Measurements from ENCODE around the gene ASXL3. TPM values are rescaled to one million over a fixed set of nuclear protein-coding genes. Genes with fewer than 3 reads are reported as not detected.

ASXL3 gene
- total RNA-seq, 4 donors from 2014 or later = 0.13 to 0.62 (median 0.41) TPM

DNA sequence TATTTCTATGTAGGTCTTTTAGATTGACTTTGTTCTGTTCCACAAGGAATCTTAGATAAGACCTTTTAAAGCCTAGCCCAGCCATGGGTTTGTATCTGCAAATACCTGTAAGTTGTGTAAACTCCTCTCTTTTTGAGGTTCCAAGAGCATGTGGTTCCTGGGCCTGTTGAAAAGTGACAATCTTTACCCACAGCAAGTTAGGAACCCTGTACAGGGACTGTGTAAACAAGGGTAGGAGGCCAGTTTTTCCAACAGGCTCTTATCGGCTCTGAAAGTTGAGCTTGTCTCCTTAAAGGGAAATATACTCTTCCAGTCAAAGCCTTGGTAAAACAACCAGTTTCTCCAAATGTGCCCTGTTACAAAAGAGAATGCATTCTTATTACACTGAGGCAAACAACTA, 15.3 kb upstream of the ASXL3 start:
- no peak for TF ChIP-seq POLR2A (IDR thresholded peaks at IDR 0.05)
- TF ChIP-seq, protein P1, sequence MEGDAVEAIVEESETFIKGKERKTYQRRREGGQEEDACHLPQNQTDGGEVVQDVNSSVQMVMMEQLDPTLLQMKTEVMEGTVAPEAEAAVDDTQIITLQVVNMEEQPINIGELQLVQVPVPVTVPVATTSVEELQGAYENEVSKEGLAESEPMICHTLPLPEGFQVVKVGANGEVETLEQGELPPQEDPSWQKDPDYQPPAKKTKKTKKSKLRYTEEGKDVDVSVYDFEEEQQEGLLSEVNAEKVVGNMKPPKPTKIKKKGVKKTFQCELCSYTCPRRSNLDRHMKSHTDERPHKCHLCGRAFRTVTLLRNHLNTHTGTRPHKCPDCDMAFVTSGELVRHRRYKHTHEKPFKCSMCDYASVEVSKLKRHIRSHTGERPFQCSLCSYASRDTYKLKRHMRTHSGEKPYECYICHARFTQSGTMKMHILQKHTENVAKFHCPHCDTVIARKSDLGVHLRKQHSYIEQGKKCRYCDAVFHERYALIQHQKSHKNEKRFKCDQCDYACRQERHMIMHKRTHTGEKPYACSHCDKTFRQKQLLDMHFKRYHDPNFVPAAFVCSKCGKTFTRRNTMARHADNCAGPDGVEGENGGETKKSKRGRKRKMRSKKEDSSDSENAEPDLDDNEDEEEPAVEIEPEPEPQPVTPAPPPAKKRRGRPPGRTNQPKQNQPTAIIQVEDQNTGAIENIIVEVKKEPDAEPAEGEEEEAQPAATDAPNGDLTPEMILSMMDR (IDR thresholded peaks at IDR 0.05) = no peak
- intact Hi-C loops (cut with DNase I; ENCODE audit: low total_unique reads) = no loop called here
- no peak overlapping the region for H3K4me3 ChIP-seq (ENCODE audit: low read depth, poor library complexity, severe bottlenecking)
- no peak for DNase-seq (ENCODE audit: low spot score in 2 of 2)
- 77 to 92% methylated on average over 1 of the region's 1 CpG for WGBS, 2 donors

DNA sequence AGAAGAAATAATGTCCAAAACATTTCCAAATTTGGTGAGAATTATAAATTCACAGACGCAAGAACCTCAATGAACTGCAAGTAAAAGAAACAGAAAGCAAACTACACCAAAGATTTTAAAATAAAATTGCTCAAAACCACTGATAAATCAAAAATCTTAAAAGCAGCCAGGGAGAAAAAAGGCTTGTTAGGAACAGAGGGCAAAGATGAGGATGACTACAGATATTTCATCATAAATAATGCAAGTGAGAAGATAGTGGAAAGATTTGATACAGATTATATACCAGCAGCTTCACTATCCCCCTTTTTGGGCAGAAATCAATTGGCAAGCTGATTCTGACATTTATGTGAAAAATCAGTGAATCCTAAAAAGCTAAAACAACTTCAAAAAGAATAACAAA, 10.3 kb upstream of the ASXL3 start:
- DNase-seq (ENCODE audit: low spot score in 2 of 2) = no peak
- TF ChIP-seq POLR2A (IDR thresholded peaks at IDR 0.05) = no peak
- TF ChIP-seq, protein P1 (IDR thresholded peaks at IDR 0.05) = no peak
- 91 to 92% methylated on average over 1 of the region's 1 CpG for WGBS, 2 donors
- H3K4me3 ChIP-seq (ENCODE audit: low read depth, poor library complexity, severe bottlenecking) = no peak overlapping the region
- intact Hi-C loops (cut with DNase I; ENCODE audit: low total_unique reads) = no loop called here

GRCh38 chr18:33571998-33572787, 5.8 kb upstream of the ASXL3 start:
- TF ChIP-seq POLR2A (IDR thresholded peaks at IDR 0.05) = no peak
- TF ChIP-seq, protein P1 (IDR thresholded peaks at IDR 0.05) = no peak
- intact Hi-C loops (cut with DNase I; ENCODE audit: low total_unique reads) = no loop called here
- H3K4me3 ChIP-seq (ENCODE audit: low read depth, poor library complexity, severe bottlenecking) = no peak overlapping the region
- no peak for DNase-seq (ENCODE audit: low spot score in 2 of 2)
- 84 to 91% methylated on average over 4 of the region's 4 CpGs for WGBS, 2 donors

GRCh38 chr18:33573193-33573592, 4.8 kb upstream of the ASXL3 start:
- intact Hi-C loops (cut with DNase I; ENCODE audit: low total_unique reads) = no loop called here

GRCh38 chr18:33575451-33575850, 2.6 kb upstream of the ASXL3 start:
- intact Hi-C loops (cut with DNase I; ENCODE audit: low total_unique reads) = no loop called here
- TF ChIP-seq, protein P1 (IDR thresholded peaks at IDR 0.05) = no peak
- no peak for TF ChIP-seq POLR2A (IDR thresholded peaks at IDR 0.05)
- H3K4me3 ChIP-seq (ENCODE audit: low read depth, poor library complexity, severe bottlenecking) = no peak overlapping the region
- no peak for DNase-seq (ENCODE audit: low spot score in 2 of 2)

More at GRCh38 chr18:33573193-33573592, 4.8 kb upstream of the ASXL3 start:
- TF ChIP-seq POLR2A (IDR thresholded peaks at IDR 0.05) = no peak
- TF ChIP-seq, protein P1 (IDR thresholded peaks at IDR 0.05) = no peak
- DNase-seq (ENCODE audit: low spot score in 2 of 2) = no peak
- WGBS, 2 donors = 89% methylated on average over 3 of the region's 3 CpGs
- H3K4me3 ChIP-seq (ENCODE audit: low read depth, poor library complexity, severe bottlenecking) = no peak overlapping the region
